Effector memory CD8-positive, alpha-beta T cell (primary cell): ENCODE measurements around the gene TPTE2.
"Not testable (repeated sequence)": the region's sequence is repeated elsewhere in the genome, so short reads cannot be mapped to it uniquely, and the experiment has no call there.

ENCODE experiments used
- ATAC-seq: fragments of 150-1000 bp; cut with Tn5 transposase; replicated peaks from 2 replicates; pipeline ENCODE4 v1.10.0; 2021; ENCODE audit warnings: mild to moderate bottlenecking, moderate library complexity
- DNase-seq, 3 experiments: peaks; one replicate each; pipeline ENCODE4 v3.0.0; 2021
- H3K27ac Mint-ChIP-seq, 2 donors: one replicate each; pipeline ENCODE4 v1.8.0; 2022; ENCODE audit warnings: mild to moderate bottlenecking in 2 of 2, mixed read lengths in 2 of 2, moderate library complexity in 2 of 2
- H3K27me3 Mint-ChIP-seq, 2 donors: one replicate each; pipeline ENCODE4 v1.8.0; 2022; ENCODE audit warnings: mixed read lengths in 2 of 2
- H3K36me3 Mint-ChIP-seq: one replicate; pipeline ENCODE4 v1.8.0; 2022; ENCODE audit warnings: mild to moderate bottlenecking, moderate library complexity, mixed read lengths; ENCODE audit not compliant: insufficient read depth
- H3K4me1 Mint-ChIP-seq, 2 donors: one replicate each; pipeline ENCODE4 v1.8.0; 2022; ENCODE audit warnings: low read depth in 2 of 2, mixed read lengths in 2 of 2
- H3K4me3 Mint-ChIP-seq, 2 donors: one replicate each; pipeline ENCODE4 v1.8.0; 2022; ENCODE audit warnings: mild to moderate bottlenecking in 2 of 2, mixed read lengths in 2 of 2, moderate library complexity in 2 of 2
- H3K9me3 Mint-ChIP-seq, 2 donors: one replicate each; pipeline ENCODE4 v1.8.0; 2022; ENCODE audit warnings: mixed read lengths in 2 of 2

The TPTE2 gene

DNA sequence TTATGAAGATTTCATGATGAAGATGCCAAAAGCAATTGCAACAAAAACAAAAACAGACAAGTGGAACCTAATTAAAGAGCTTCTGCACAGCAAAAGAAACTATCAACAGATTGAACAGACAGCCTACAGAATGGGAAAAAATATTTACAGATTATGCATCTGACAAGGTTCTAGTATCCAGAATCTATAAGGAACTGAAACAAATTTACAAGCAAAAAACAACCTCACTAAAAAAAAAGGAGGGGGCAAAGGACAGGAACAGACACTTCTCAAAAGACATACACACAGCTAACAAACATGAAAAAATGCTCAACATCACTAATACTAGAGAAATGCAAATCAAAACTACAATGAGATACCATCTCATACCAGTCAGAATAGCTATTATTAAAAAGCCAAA lies 35.7 kb downstream of the TPTE2 start:
- H3K9me3 Mint-ChIP-seq, ATAC-seq, H3K36me3 Mint-ChIP-seq, H3K27ac Mint-ChIP-seq, H3K4me1 Mint-ChIP-seq, DNase-seq, H3K4me3 Mint-ChIP-seq: not testable (repeated sequence)
- peaks cover 7 to 14% of the 10 kb centered on the region in 2 donors for H3K27me3 Mint-ChIP-seq

GRCh38 chr13:19519049-19519448 lies 42.3 kb downstream of the TPTE2 start:
- Mint-ChIP-seq H3K36me3 (no peaks in the 10 kb centered on the region), H3K4me3 (no peak overlapping the region), H3K27me3 (peaks cover 0 to 5% of the 10 kb centered on the region in 2 donors), H3K4me1 (peaks cover 0 to 4% of the 10 kb centered on the region in 2 donors), H3K27ac (no peak overlapping the region), H3K9me3 (no peaks in the 10 kb centered on the region)
- ATAC-seq (no peak), DNase-seq (no peak)

GRCh38 chr13:19507623-19508022 lies 53.7 kb downstream of the TPTE2 start:
- not testable (repeated sequence) for H3K4me1 Mint-ChIP-seq, H3K27ac Mint-ChIP-seq, H3K36me3 Mint-ChIP-seq, DNase-seq, ATAC-seq, H3K9me3 Mint-ChIP-seq, H3K4me3 Mint-ChIP-seq, H3K27me3 Mint-ChIP-seq

DNA sequence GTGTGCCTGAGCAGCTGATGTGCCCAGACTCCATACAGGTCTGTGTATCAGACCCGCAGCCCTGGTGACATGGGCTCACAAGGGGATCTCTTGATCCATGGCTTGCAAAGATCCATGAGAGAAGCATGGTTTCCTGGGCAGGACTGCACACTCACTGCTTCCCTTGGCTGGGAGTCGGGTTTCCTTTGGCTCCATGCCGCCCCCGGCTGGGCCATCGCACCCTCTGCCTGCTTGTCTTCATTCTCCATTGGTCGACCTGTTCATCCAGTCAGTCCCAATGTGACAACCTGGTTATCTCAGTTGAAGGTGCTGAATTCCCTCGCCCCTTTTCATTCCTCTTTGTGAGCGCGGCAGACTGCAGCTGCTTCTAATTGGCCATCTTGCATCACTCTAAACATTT lies 101.2 kb downstream of the TPTE2 start:
- ATAC-seq = not testable (repeated sequence)

GRCh38 chr13:19439056-19439686 lies 122.2 kb downstream of the TPTE2 start:
- H3K4me3 Mint-ChIP-seq, ATAC-seq, DNase-seq, H3K27me3 Mint-ChIP-seq, H3K27ac Mint-ChIP-seq, H3K9me3 Mint-ChIP-seq, H3K4me1 Mint-ChIP-seq, H3K36me3 Mint-ChIP-seq: not testable (repeated sequence)

More for the DNA sequence above, 101.2 kb downstream of the TPTE2 start:
- not testable (repeated sequence) for H3K27ac Mint-ChIP-seq, DNase-seq, H3K4me3 Mint-ChIP-seq, H3K4me1 Mint-ChIP-seq, H3K36me3 Mint-ChIP-seq, H3K27me3 Mint-ChIP-seq
- H3K9me3 Mint-ChIP-seq = peaks cover 7 to 14% of the 10 kb centered on the region in 2 donors

- not testable (repeated sequence) for ATAC-seq, H3K27ac Mint-ChIP-seq, H3K4me1 Mint-ChIP-seq, H3K4me3 Mint-ChIP-seq, H3K9me3 Mint-ChIP-seq, H3K36me3 Mint-ChIP-seq, DNase-seq, H3K27me3 Mint-ChIP-seq
Observed at GRCh38 chr13:19437780-19438179, 123.6 kb downstream of the TPTE2 start.

GRCh38 chr13:19422236-19422635 lies 139.1 kb downstream of the TPTE2 start:
- H3K27me3 Mint-ChIP-seq, ATAC-seq, H3K9me3 Mint-ChIP-seq, H3K36me3 Mint-ChIP-seq, H3K4me3 Mint-ChIP-seq, DNase-seq, H3K4me1 Mint-ChIP-seq, H3K27ac Mint-ChIP-seq: not testable (repeated sequence)

DNA sequence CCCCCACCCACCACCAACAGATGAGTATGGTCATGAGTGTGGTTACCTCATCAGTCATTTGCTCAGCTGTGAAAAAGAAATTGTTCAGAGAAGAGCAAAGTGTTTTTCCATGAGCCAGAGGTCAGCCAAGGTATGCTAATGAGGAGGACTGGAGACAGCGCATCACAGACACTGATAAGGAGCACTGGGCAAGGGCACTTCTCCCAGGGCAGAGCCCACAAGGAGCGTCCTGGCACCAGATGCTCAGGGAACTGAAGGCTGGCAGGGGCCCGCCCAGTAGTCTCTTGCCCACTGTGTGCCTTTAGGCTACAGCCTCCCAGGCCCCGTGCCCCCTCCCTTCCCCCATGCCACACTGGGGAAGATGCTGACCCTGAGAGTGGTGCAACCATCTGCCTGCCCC lies 148.8 kb downstream of the TPTE2 start:
- not testable (repeated sequence) for H3K27ac Mint-ChIP-seq

GRCh38 chr13:19382746-19383511 lies 178.4 kb downstream of the TPTE2 start:
- H3K9me3 Mint-ChIP-seq, DNase-seq, ATAC-seq, H3K4me3 Mint-ChIP-seq, H3K4me1 Mint-ChIP-seq, H3K36me3 Mint-ChIP-seq, H3K27me3 Mint-ChIP-seq, H3K27ac Mint-ChIP-seq: not testable (repeated sequence)

More for the DNA sequence above, 148.8 kb downstream of the TPTE2 start:
- DNase-seq, H3K4me1 Mint-ChIP-seq, ATAC-seq, H3K27me3 Mint-ChIP-seq, H3K4me3 Mint-ChIP-seq, H3K36me3 Mint-ChIP-seq: not testable (repeated sequence)
- H3K9me3 Mint-ChIP-seq = peaks cover 6 to 16% of the 10 kb centered on the region in 2 donors

DNA sequence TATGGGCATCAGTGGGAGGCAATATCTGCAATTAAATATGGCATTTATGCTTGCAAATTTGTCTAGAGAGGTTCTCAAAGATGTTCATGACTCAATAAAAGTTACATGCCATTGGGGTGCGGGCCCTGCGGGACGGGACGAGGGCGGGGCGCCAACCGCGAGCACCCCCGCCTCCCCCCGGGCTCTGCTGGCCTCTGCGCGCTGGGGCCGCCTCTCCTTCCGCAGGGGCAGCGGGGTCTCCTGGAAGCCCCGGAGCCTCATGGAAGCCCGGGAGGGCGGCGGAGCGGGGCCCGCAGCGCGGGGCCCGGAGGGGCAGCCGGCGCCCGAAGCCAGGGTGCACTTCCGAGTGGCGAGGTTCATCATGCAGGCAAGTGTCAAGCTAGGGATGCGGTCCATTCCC lies 179.2 kb downstream of the TPTE2 start:
- Mint-ChIP-seq H3K27ac (no peak overlapping the region), H3K36me3 (no peaks in the 10 kb centered on the region), H3K4me1 (no peaks in the 10 kb centered on the region), H3K27me3 (no peaks in the 10 kb centered on the region), H3K4me3 (no peak overlapping the region), H3K9me3 (no peaks in the 10 kb centered on the region)
- ATAC-seq (no peak), DNase-seq (no peak)
